ENCODE results near the gene CHTOP. TPM values are rescaled to one million over a fixed set of nuclear protein-coding genes. Genes with fewer than 3 reads are reported as not detected.

The CHTOP gene
- total RNA-seq, 1 donor from 2014 or later: 75.2 TPM

DNA sequence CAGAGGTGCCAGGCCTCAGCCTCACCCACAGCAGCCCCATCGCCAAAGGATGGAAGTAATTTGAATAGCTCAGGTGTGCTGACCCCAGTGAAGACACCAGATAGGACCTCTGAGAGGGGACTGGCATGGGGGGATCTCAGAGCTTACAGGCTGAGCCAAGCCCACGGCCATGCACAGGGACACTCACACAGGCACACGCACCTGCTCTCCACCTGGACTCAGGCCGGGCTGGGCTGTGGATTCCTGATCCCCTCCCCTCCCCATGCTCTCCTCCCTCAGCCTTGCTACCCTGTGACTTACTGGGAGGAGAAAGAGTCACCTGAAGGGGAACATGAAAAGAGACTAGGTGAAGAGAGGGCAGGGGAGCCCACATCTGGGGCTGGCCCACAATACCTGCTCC lies 59.6 kb downstream of the CHTOP start:
- DNase-seq (ENCODE audit: extremely low spot score, unreplicated experiment): no peak
- Mint-ChIP-seq H3K9me3 (ENCODE audit: unreplicated experiment) (no peaks in the 10 kb centered on the region), H3K36me3 (ENCODE audit: unreplicated experiment) (no peaks in the 10 kb centered on the region), H3K4me3 (ENCODE audit: unreplicated experiment) (no peak overlapping the region), H3K27me3 (ENCODE audit: unreplicated experiment) (peaks cover 6% of the 10 kb centered on the region), H3K27ac (ENCODE audit: unreplicated experiment) (no peak overlapping the region), H3K4me1 (ENCODE audit: unreplicated experiment) (no peaks in the 10 kb centered on the region)
- TF ChIP-seq, protein P1, sequence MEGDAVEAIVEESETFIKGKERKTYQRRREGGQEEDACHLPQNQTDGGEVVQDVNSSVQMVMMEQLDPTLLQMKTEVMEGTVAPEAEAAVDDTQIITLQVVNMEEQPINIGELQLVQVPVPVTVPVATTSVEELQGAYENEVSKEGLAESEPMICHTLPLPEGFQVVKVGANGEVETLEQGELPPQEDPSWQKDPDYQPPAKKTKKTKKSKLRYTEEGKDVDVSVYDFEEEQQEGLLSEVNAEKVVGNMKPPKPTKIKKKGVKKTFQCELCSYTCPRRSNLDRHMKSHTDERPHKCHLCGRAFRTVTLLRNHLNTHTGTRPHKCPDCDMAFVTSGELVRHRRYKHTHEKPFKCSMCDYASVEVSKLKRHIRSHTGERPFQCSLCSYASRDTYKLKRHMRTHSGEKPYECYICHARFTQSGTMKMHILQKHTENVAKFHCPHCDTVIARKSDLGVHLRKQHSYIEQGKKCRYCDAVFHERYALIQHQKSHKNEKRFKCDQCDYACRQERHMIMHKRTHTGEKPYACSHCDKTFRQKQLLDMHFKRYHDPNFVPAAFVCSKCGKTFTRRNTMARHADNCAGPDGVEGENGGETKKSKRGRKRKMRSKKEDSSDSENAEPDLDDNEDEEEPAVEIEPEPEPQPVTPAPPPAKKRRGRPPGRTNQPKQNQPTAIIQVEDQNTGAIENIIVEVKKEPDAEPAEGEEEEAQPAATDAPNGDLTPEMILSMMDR (IDR thresholded peaks at IDR 0.05): no peak

Small RNAs within 50 kb of the gene (microRNA-seq; reads per million reads assigned to microRNA genes)
- gene MIR8083 (ENCODE audit: unreplicated experiment): not detected

Other genes with a start within 250 kb of the CHTOP start
- not detected in 2 replicates for gene S100A8, start 243.0 kb upstream of the CHTOP start, total RNA-seq
- gene S100A7A, start 217.5 kb upstream of the CHTOP start, total RNA-seq: not detected in 2 replicates
- gene S100A7, start 173.4 kb upstream of the CHTOP start, total RNA-seq: not detected in 2 replicates
- 0.99 and 1.1 TPM in 2 replicates for gene S100A6, start 98.1 kb upstream of the CHTOP start, total RNA-seq
- 1.0 TPM in 1 of 2 replicates, not detected in the other for gene S100A5, start 93.1 kb upstream of the CHTOP start, total RNA-seq
- gene S100A4, start 88.3 kb upstream of the CHTOP start, total RNA-seq: 337 and 353 TPM in 2 replicates
- gene S100A3, start 84.8 kb upstream of the CHTOP start, total RNA-seq: 5.7 and 7.5 TPM in 2 replicates
- 8.9 and 11.7 TPM in 2 replicates for gene S100A2, start 68.2 kb upstream of the CHTOP start, total RNA-seq
- 134 and 143 TPM in 2 replicates for gene S100A16, start 20.9 kb upstream of the CHTOP start, total RNA-seq
- gene S100A14, start 17.7 kb upstream of the CHTOP start, total RNA-seq: not detected in 2 replicates
- 126 and 128 TPM in 2 replicates for gene S100A13, start 6.6 kb upstream of the CHTOP start, total RNA-seq
- gene S100A1, start 5.6 kb upstream of the CHTOP start, total RNA-seq: 1.1 TPM in 1 of 2 replicates, not detected in the other
- 39.7 and 46.3 TPM in 2 replicates for gene SNAPIN, start 24.6 kb downstream of the CHTOP start, total RNA-seq
- gene ILF2, start 36.9 kb downstream of the CHTOP start, total RNA-seq: 151 and 157 TPM in 2 replicates
- 0.16 TPM in 1 of 2 replicates, not detected in the other for gene NPR1, start 44.6 kb downstream of the CHTOP start, total RNA-seq
- gene INTS3, start 94.0 kb downstream of the CHTOP start, total RNA-seq: 62.7 and 65.9 TPM in 2 replicates
- 9.9 and 11.9 TPM in 2 replicates for gene SLC27A3, start 141.3 kb downstream of the CHTOP start, total RNA-seq

All from osteocyte (in vitro differentiated cells).